Upper lobe of left lung (tissue), 4 donors: ENCODE measurements around the gene PDAP1.

Source experiments
- EP300 ChIP-seq, 4 donors: sonication (generic); formaldehyde crosslinking; IDR thresholded peaks; one replicate each; pipeline ENCODE4 v1.5.1; 2017; ENCODE audit warnings: antibody characterized with exemption in 4 of 4, control low read depth in 2 of 4
- POLR2A ChIP-seq, 4 donors: fragments of 450-650 bp; IDR thresholded peaks; one replicate each; pipeline ENCODE4 v1.5.1; 2016 to 2017; ENCODE audit warnings: antibody characterized with exemption in 4 of 4, mild to moderate bottlenecking in 2 of 4
- POLR2AphosphoS5 ChIP-seq, 2 donors: sonication (generic); formaldehyde crosslinking; IDR thresholded peaks; one replicate each; pipeline ENCODE4 v1.5.1; 2017; ENCODE audit warnings: antibody characterized with exemption in 2 of 2
- TF ChIP-seq, protein P1 (sequence below), 6 experiments: fragments of 450-650 bp in 4 of 6; fragments of 200-600 bp in 2 of 6; sonication (generic) in 2 of 6; IDR thresholded peaks; one replicate each; pipeline ENCODE4 v1.5.1; 2016 to 2019; ENCODE audit warnings: antibody characterized with exemption in 6 of 6

DNA sequence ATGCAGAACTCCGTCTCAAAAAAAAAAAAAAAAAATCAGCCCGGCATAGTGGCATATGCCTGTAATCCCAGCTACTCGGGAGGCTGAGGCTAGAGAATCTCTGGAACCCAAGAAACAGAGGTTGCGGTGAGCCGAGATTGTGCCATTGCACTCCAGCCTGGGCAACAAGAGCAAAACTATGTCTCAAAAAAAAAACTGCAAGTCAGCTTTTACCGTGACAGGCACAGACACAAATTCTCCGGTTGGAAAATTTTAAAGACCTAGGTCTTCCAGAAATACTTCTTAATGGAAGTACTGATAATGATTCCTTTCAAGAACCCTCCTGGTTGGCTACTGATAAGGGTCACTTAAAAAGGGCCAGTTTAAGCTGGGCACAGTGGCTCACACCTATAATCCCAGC is 53.3 kb downstream of the PDAP1 start:
- TF ChIP-seq EP300 (IDR thresholded peaks at IDR 0.05) (no peak), POLR2A (IDR thresholded peaks at IDR 0.05) (no peak), POLR2AphosphoS5 (IDR thresholded peaks at IDR 0.05) (no peak)
- TF ChIP-seq, protein P1, sequence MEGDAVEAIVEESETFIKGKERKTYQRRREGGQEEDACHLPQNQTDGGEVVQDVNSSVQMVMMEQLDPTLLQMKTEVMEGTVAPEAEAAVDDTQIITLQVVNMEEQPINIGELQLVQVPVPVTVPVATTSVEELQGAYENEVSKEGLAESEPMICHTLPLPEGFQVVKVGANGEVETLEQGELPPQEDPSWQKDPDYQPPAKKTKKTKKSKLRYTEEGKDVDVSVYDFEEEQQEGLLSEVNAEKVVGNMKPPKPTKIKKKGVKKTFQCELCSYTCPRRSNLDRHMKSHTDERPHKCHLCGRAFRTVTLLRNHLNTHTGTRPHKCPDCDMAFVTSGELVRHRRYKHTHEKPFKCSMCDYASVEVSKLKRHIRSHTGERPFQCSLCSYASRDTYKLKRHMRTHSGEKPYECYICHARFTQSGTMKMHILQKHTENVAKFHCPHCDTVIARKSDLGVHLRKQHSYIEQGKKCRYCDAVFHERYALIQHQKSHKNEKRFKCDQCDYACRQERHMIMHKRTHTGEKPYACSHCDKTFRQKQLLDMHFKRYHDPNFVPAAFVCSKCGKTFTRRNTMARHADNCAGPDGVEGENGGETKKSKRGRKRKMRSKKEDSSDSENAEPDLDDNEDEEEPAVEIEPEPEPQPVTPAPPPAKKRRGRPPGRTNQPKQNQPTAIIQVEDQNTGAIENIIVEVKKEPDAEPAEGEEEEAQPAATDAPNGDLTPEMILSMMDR (IDR thresholded peaks at IDR 0.05): no peak
